KMS-11 (cell line): ENCODE measurements around the gene CCDC188.

Source experiments
- H2AFZ ChIP-seq: fragments of 200-600 bp; sonication (generic); 2 replicates; pipeline ENCODE4 v1.6.1; 2016; ENCODE audit warnings: antibody characterized with exemption, mixed run types, low read depth
- H3K27ac ChIP-seq: fragments of 200-600 bp; sonication (generic); 2 replicates; pipeline ENCODE4 v1.6.1; 2016; ENCODE audit warnings: mild to moderate bottlenecking, mixed run types
- H3K27me3 ChIP-seq: fragments of 200-600 bp; sonication (generic); 2 replicates; pipeline ENCODE4 v1.6.1; 2017; ENCODE audit warnings: mild to moderate bottlenecking, low read depth, mixed run types, moderate library complexity; ENCODE audit not compliant: insufficient read depth
- H3K36me3 ChIP-seq: fragments of 200-600 bp; sonication (generic); 2 replicates; pipeline ENCODE4 v1.6.1; 2017; ENCODE audit warnings: mild to moderate bottlenecking, mixed run types; ENCODE audit not compliant: insufficient read depth
- H3K4me1 ChIP-seq: fragments of 200-600 bp; sonication (generic); 2 replicates; pipeline ENCODE4 v1.6.1; 2016; ENCODE audit warnings: mild to moderate bottlenecking, low read depth, mixed run types; ENCODE audit not compliant: poor library complexity, severe bottlenecking
- H3K4me2 ChIP-seq: fragments of 200-600 bp; sonication (generic); 2 replicates; pipeline ENCODE4 v1.7.0; 2016; ENCODE audit warnings: mild to moderate bottlenecking, mixed run types
- H3K4me3 ChIP-seq: fragments of 200-600 bp; sonication (generic); IDR thresholded peaks from 2 replicates; pipeline ENCODE4 v1.6.1; 2017; ENCODE audit warnings: low read depth, low read length, mixed read lengths; ENCODE audit not compliant: insufficient read depth
- H3K79me2 ChIP-seq: fragments of 200-600 bp; sonication (generic); 2 replicates; pipeline ENCODE4 v1.6.1; 2016; ENCODE audit warnings: low read depth, mixed run types; ENCODE audit not compliant: insufficient read depth
- H3K9ac ChIP-seq: fragments of 200-600 bp; sonication (generic); 2 replicates; pipeline ENCODE4 v1.6.1; 2016; ENCODE audit warnings: mild to moderate bottlenecking, mixed run types
- H4K20me1 ChIP-seq: fragments of 200-600 bp; sonication (generic); 2 replicates; pipeline ENCODE4 v1.6.1; 2016; ENCODE audit warnings: mild to moderate bottlenecking, mixed run types; ENCODE audit not compliant: insufficient read depth
- CTCF ChIP-seq: fragments of 200-600 bp; sonication (generic); conservative IDR thresholded peaks from 2 replicates; pipeline ENCODE4 v1.6.1; 2017; ENCODE audit warnings: low read depth, mild to moderate bottlenecking, antibody characterized with exemption, low read length, moderate library complexity, mixed read lengths

Gene CCDC188

GRCh38 chr22:20109411-20110358 lies 41.2 kb downstream of the CCDC188 start:
- H4K20me1 ChIP-seq: no peaks in the 10 kb centered on the region

GRCh38 chr22:20108757-20109230 lies 42.1 kb downstream of the CCDC188 start:
- H3K36me3 ChIP-seq: no peaks in the 10 kb centered on the region
- H2AFZ ChIP-seq: no peak overlapping the region
- H3K4me3 ChIP-seq: no peak overlapping the region
- no peak overlapping the region for H3K27ac ChIP-seq
- no peaks in the 10 kb centered on the region for H3K4me1 ChIP-seq
- no peak overlapping the region for H3K9ac ChIP-seq
- no peaks in the 10 kb centered on the region for H3K27me3 ChIP-seq
- no peak for TF ChIP-seq CTCF
- H4K20me1 ChIP-seq: no peaks in the 10 kb centered on the region
- H3K79me2 ChIP-seq: no peaks in the 10 kb centered on the region
- no peak overlapping the region for H3K4me2 ChIP-seq

More at GRCh38 chr22:20109411-20110358, 41.2 kb downstream of the CCDC188 start:
- Histone ChIP-seq H3K4me2 (no peak overlapping the region), H3K27ac (no peak overlapping the region), H3K36me3 (no peaks in the 10 kb centered on the region), H3K27me3 (no peaks in the 10 kb centered on the region), H3K4me1 (no peaks in the 10 kb centered on the region), H3K9ac (no peak overlapping the region), H3K79me2 (peaks cover under 1% of the 10 kb centered on the region; the same call in 1 of the 2 replicates), H3K4me3 (no peak overlapping the region), H2AFZ (no peak overlapping the region)
- no peak for TF ChIP-seq CTCF

GRCh38 chr22:20107951-20108756 lies 42.7 kb downstream of the CCDC188 start:
- H3K79me2 ChIP-seq: no peaks in the 10 kb centered on the region

More at GRCh38 chr22:20107951-20108756, 42.7 kb downstream of the CCDC188 start:
- H3K4me3 ChIP-seq: no peak overlapping the region
- H2AFZ ChIP-seq: no peak overlapping the region
- no peak for TF ChIP-seq CTCF
- no peak overlapping the region for H3K9ac ChIP-seq
- no peaks in the 10 kb centered on the region for H3K36me3 ChIP-seq
- no peaks in the 10 kb centered on the region for H3K4me1 ChIP-seq
- H3K27me3 ChIP-seq: no peaks in the 10 kb centered on the region
- no peak overlapping the region for H3K27ac ChIP-seq
- no peaks in the 10 kb centered on the region for H4K20me1 ChIP-seq
- H3K4me2 ChIP-seq: no peak overlapping the region
